GM19328 (cell line): ENCODE data around the gene PIEZO2.

Experiments
- ATAC-seq: cut with Tn5 transposase; IDR thresholded peaks from one replicate; pipeline ENCODE4 v1.9.1; 2021; ENCODE audit warnings: mild to moderate bottlenecking, moderate library complexity; ENCODE audit not compliant: unreplicated experiment

PIEZO2 gene

GRCh38 chr18:10759241-10759640 is 390.1 kb downstream of the PIEZO2 start:
- no peak for ATAC-seq

- ATAC-seq, result no peak
Measured at GRCh38 chr18:10757946-10758345, 391.4 kb downstream of the PIEZO2 start.

- no peak for ATAC-seq
Measured at GRCh38 chr18:10757349-10757748, 392.0 kb downstream of the PIEZO2 start.

- no peak for ATAC-seq
Measured at GRCh38 chr18:10755855-10756254, 393.5 kb downstream of the PIEZO2 start.

- no peak for ATAC-seq
Measured at GRCh38 chr18:10754128-10754527, 395.2 kb downstream of the PIEZO2 start.

GRCh38 chr18:10752382-10752781 is 397.0 kb downstream of the PIEZO2 start:
- no peak for ATAC-seq

GRCh38 chr18:10751653-10752052 is 397.7 kb downstream of the PIEZO2 start:
- ATAC-seq, result no peak

GRCh38 chr18:10750191-10751035 is 399.0 kb downstream of the PIEZO2 start:
- no peak for ATAC-seq

- no peak for ATAC-seq
Measured at GRCh38 chr18:10748641-10749040, 400.7 kb downstream of the PIEZO2 start.

GRCh38 chr18:10745971-10746370 is 403.4 kb downstream of the PIEZO2 start:
- ATAC-seq, result no peak

GRCh38 chr18:10745219-10745618 is 404.1 kb downstream of the PIEZO2 start:
- ATAC-seq, result no peak

GRCh38 chr18:10743766-10744165 is 405.6 kb downstream of the PIEZO2 start:
- no peak for ATAC-seq

GRCh38 chr18:10739152-10739551 is 410.2 kb downstream of the PIEZO2 start:
- no peak for ATAC-seq

- ATAC-seq, result no peak
Measured at GRCh38 chr18:10736984-10737383, 412.4 kb downstream of the PIEZO2 start.

GRCh38 chr18:10732990-10733389 is 416.4 kb downstream of the PIEZO2 start:
- no peak for ATAC-seq

GRCh38 chr18:10727477-10727876 is 421.9 kb downstream of the PIEZO2 start:
- ATAC-seq, result no peak

- no peak for ATAC-seq
Measured at GRCh38 chr18:10726198-10727068, 422.9 kb downstream of the PIEZO2 start.

- no peak for ATAC-seq
Measured at GRCh38 chr18:10724666-10725065, 424.7 kb downstream of the PIEZO2 start.

GRCh38 chr18:10723496-10723895 is 425.9 kb downstream of the PIEZO2 start:
- ATAC-seq, result no peak

GRCh38 chr18:10718809-10719208 is 430.6 kb downstream of the PIEZO2 start:
- no peak for ATAC-seq

GRCh38 chr18:10715791-10716190 is 433.6 kb downstream of the PIEZO2 start:
- ATAC-seq, result no peak

GRCh38 chr18:10713409-10713808 is 436.0 kb downstream of the PIEZO2 start:
- no peak for ATAC-seq
